Spinal cord (tissue), 10 donors: ENCODE measurements around the gene ZIK1. TPM values are rescaled to one million over a fixed set of nuclear protein-coding genes. Genes with fewer than 3 reads are reported as not detected.

ENCODE experiments used
- DNase-seq, 6 donors: peaks; one replicate each; pipeline versions ENCODE4 v3.0.0 to v3.0.0-alpha.2; 2013 to 2015; ENCODE audit warnings: low spot score in 6 of 6, low read depth in 4 of 6
- H3K27ac ChIP-seq: one replicate; pipeline ENCODE4 v1.5.1; 2013; ENCODE audit warnings: low read depth, low read length, control low read depth
- H3K27me3 ChIP-seq: one replicate; pipeline ENCODE4 v1.6.1; 2013; ENCODE audit warnings: low read length; ENCODE audit not compliant: control insufficient read depth, insufficient read depth
- H3K36me3 ChIP-seq: one replicate; pipeline ENCODE4 v1.6.1; 2013; ENCODE audit warnings: low read length; ENCODE audit not compliant: control insufficient read depth, insufficient read depth
- H3K4me1 ChIP-seq: one replicate; pipeline ENCODE4 v1.6.1; 2013; ENCODE audit warnings: low read length; ENCODE audit not compliant: control insufficient read depth, insufficient read depth
- H3K4me3 ChIP-seq: one replicate; pipeline ENCODE4 v1.5.1; 2013; ENCODE audit warnings: low read depth, low read length, control low read depth
- H3K9me3 ChIP-seq: one replicate; pipeline ENCODE4 v1.6.1; 2013; ENCODE audit warnings: low read length; ENCODE audit not compliant: control insufficient read depth, insufficient read depth
- WGBS: methylation state at CpG from one replicate; pipeline ENCODE4 v1.1.5; 2013; ENCODE audit warnings: missing lambda C conversion rate; ENCODE audit not compliant: insufficient coverage; 5-methylcytosine and 5-hydroxymethylcytosine counted together
- polyA plus RNA-seq, 2 donors: library from polyadenylated mRNA; unstranded; fragments of 120-200 nt; gene quantifications; one replicate each; pipeline ENCODE4 v1.2.1, GENCODE V29; 2013; ENCODE audit not compliant: insufficient read length in 2 of 2
- total RNA-seq, 2 donors: library from RNA; depleted of rRNA in 1 of 2; stranded (reverse); fragments of 120-200 nt in 1 of 2; fragments of >200 nt in 1 of 2; gene quantifications; one replicate each; pipeline versions ENCODE4 v1.2.3 to v1.2.4, GENCODE V29; 2013 to 2014
- donor health status: healthy.

The ZIK1 gene
- total and polyA plus RNA-seq, 4 donors = 11.6 to 19.2 (median 15.8) TPM

GRCh38 chr19:57637379-57637778, 53.4 kb downstream of the ZIK1 start:
- Histone ChIP-seq H3K27me3 (no peaks in the 10 kb centered on the region), H3K27ac (no peak overlapping the region), H3K4me3 (no peak overlapping the region), H3K9me3 (peaks cover 1% of the 10 kb centered on the region), H3K4me1 (peaks cover 12% of the 10 kb centered on the region), H3K36me3 (peaks cover 38% of the 10 kb centered on the region)
- no peak for DNase-seq
- WGBS = 100% methylated on average over 1 of the region's 4 CpGs

DNA sequence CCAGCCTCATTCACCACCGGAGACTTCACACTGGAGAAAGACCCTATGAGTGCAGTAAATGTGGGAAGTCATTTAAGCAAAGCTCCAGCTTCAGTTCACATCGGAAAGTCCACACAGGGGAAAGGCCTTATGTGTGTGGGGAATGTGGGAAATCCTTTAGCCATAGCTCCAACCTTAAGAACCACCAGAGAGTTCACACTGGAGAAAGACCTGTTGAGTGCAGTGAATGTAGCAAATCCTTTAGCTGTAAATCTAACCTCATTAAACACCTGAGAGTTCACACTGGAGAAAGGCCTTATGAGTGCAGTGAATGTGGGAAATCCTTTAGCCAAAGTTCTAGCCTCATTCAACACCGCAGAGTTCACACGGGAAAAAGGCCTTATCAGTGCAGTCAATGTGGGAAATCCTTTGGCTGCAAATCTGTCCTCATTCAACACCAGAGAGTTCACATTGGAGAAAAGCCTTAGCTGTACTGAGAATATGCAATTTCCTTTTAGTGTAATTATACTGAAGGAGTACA, 57.8 kb downstream of the ZIK1 start:
- no peaks in the 10 kb centered on the region for H3K4me1 ChIP-seq
- H3K9me3 ChIP-seq = no peaks in the 10 kb centered on the region
- no peak overlapping the region for H3K4me3 ChIP-seq
- peaks cover 40% of the 10 kb centered on the region for H3K36me3 ChIP-seq
- no peak for DNase-seq
- no peaks in the 10 kb centered on the region for H3K27me3 ChIP-seq
- H3K27ac ChIP-seq = no peak overlapping the region
- WGBS = no CpG with 5 or more reads among the region's 4 CpGs

DNA sequence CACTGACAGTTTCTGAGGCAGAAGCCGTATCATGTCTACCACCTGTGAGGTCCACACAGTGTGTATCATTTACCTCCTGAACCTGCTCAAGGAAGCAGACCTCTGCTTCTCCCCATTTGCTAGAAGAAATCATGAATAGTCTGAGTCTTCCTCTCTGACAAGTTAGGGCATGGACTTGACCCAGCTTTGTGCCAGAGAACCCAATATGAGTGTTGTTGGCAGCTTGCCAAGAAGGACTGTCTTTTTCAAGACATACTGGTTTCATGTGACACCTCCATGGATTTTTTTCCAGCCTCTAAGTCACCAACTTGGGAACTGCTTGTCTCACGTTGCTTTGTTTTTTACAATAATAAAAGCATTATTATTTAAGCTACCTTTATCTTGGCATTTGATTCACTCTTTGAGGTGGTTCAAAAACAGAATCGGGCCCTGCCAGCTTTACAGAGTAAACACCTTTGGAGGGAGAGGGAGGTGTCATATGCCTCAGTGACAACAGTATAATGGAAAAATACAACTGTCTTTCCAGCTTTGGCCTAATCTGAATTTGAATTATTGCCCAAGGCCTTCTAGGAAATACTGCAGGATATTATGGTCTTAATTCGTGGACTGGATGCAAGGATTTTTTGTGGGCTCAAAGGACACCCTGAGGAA, 58.6 kb downstream of the ZIK1 start:
- 86% methylated on average over 2 of the region's 4 CpGs for WGBS
- Histone ChIP-seq H3K4me1 (no peaks in the 10 kb centered on the region), H3K36me3 (peaks cover 37% of the 10 kb centered on the region), H3K27ac (no peak overlapping the region), H3K9me3 (no peaks in the 10 kb centered on the region), H3K27me3 (no peaks in the 10 kb centered on the region), H3K4me3 (no peak overlapping the region)
- peak in 1 of 6 donors; percentile 9 for DNase-seq

Other genes with a start within 250 kb of the ZIK1 start
- 10 to 100 TPM; 13.5 to 18.6 TPM for gene ZNF304, start 232.9 kb upstream of the ZIK1 start, total RNA-seq
- 10 to 100 TPM; 12.8 to 14.1 TPM for gene ZNF304, start 232.9 kb upstream of the ZIK1 start, polyA plus RNA-seq
- 10 to 100 TPM; 16.4 to 20.0 TPM for gene TRAPPC2B, start 220.6 kb upstream of the ZIK1 start, total RNA-seq
- 10 to 100 TPM; 13.7 to 14.7 TPM for gene TRAPPC2B, start 220.6 kb upstream of the ZIK1 start, polyA plus RNA-seq
- gene ZNF547, start 220.6 kb upstream of the ZIK1 start, total RNA-seq = 1 to 10 TPM; 5.6 to 8.0 TPM
- 1 to 10 TPM; 8.0 to 9.3 TPM for gene ZNF547, start 220.6 kb upstream of the ZIK1 start, polyA plus RNA-seq
- 10 to 100 TPM; 33.6 to 34.2 TPM for gene ZNF548, start 194.3 kb upstream of the ZIK1 start, total RNA-seq
- 10 to 100 TPM; 21.1 to 24.4 TPM for gene ZNF548, start 194.3 kb upstream of the ZIK1 start, polyA plus RNA-seq
- 10 to 100 TPM; 20.9 to 24.7 TPM for gene ZNF17, start 173.0 kb upstream of the ZIK1 start, total RNA-seq
- 10 to 100 TPM in 1 of 2 donors, 1 to 10 TPM in 1; 9.1 to 15.2 TPM for gene ZNF17, start 173.0 kb upstream of the ZIK1 start, polyA plus RNA-seq
- gene ZNF749, start 148.8 kb upstream of the ZIK1 start, total RNA-seq = 10 to 100 TPM; 14.7 to 18.7 TPM
- 10 to 100 TPM; 12.4 to 13.6 TPM for gene ZNF749, start 148.8 kb upstream of the ZIK1 start, polyA plus RNA-seq
- gene VN1R1, start 127.0 kb upstream of the ZIK1 start, total RNA-seq = 1 to 10 TPM; 3.5 TPM
- gene VN1R1, start 127.0 kb upstream of the ZIK1 start, polyA plus RNA-seq = 1 to 10 TPM; 6.2 to 9.5 TPM
- gene ZNF772, start 106.6 kb upstream of the ZIK1 start, total RNA-seq = 10 to 100 TPM; 40.4 to 46.7 TPM
- gene ZNF772, start 106.6 kb upstream of the ZIK1 start, polyA plus RNA-seq = 10 to 100 TPM; 19.6 to 22.5 TPM
- gene ZNF419, start 96.4 kb upstream of the ZIK1 start, total RNA-seq = 10 to 100 TPM; 15.6 to 23.3 TPM
- gene ZNF419, start 96.4 kb upstream of the ZIK1 start, polyA plus RNA-seq = 10 to 100 TPM; 17.3 to 23.2 TPM
- 10 to 100 TPM; 19.8 to 21.2 TPM for gene ZNF773, start 84.2 kb upstream of the ZIK1 start, total RNA-seq
- gene ZNF773, start 84.2 kb upstream of the ZIK1 start, polyA plus RNA-seq = 10 to 100 TPM; 14.6 to 16.0 TPM
- 10 to 100 TPM; 13.9 to 14.5 TPM for gene ZNF549, start 56.8 kb upstream of the ZIK1 start, total RNA-seq
- gene ZNF549, start 56.8 kb upstream of the ZIK1 start, polyA plus RNA-seq = 10 to 100 TPM; 12.6 to 17.2 TPM
- 10 to 100 TPM; 11.1 to 16.8 TPM for gene ZNF550, start 24.3 kb upstream of the ZIK1 start, total RNA-seq
- 10 to 100 TPM; 10.8 to 15.7 TPM for gene ZNF550, start 24.3 kb upstream of the ZIK1 start, polyA plus RNA-seq
- gene ZNF416, start 5.2 kb upstream of the ZIK1 start, total RNA-seq = 10 to 100 TPM in 1 of 2 donors, 1 to 10 TPM in 1; 7.3 to 10.9 TPM
- gene ZNF416, start 5.2 kb upstream of the ZIK1 start, polyA plus RNA-seq = 1 to 10 TPM; 6.2 to 7.5 TPM
- 1 to 10 TPM; 5.2 to 7.9 TPM for gene ZNF530, start 15.7 kb downstream of the ZIK1 start, total RNA-seq
- 1 to 10 TPM; 5.7 to 7.1 TPM for gene ZNF530, start 15.7 kb downstream of the ZIK1 start, polyA plus RNA-seq
- gene ZNF134, start 30.1 kb downstream of the ZIK1 start, total RNA-seq = 10 to 100 TPM; 25.2 to 33.2 TPM
- 10 to 100 TPM; 20.1 to 23.8 TPM for gene ZNF134, start 30.1 kb downstream of the ZIK1 start, polyA plus RNA-seq
- 10 to 100 TPM; 24.4 to 32.2 TPM for gene ZNF211, start 49.0 kb downstream of the ZIK1 start, total RNA-seq
- 10 to 100 TPM; 36.7 to 39.9 TPM for gene ZNF211, start 49.0 kb downstream of the ZIK1 start, polyA plus RNA-seq
- gene ZSCAN4, start 84.8 kb downstream of the ZIK1 start, total RNA-seq = not detected
- gene ZSCAN4, start 84.8 kb downstream of the ZIK1 start, polyA plus RNA-seq = under 1 TPM in 1 of 2 donors, not detected in 1; 0.17 TPM
- 10 to 100 TPM; 12.8 to 13.1 TPM for gene ZNF551, start 97.8 kb downstream of the ZIK1 start, total RNA-seq
- gene ZNF551, start 97.8 kb downstream of the ZIK1 start, polyA plus RNA-seq = 10 to 100 TPM; 11.4 to 14.3 TPM
- 10 to 100 TPM; 18.9 to 24.7 TPM for gene ZNF154, start 125.1 kb downstream of the ZIK1 start, total RNA-seq
- gene ZNF154, start 125.1 kb downstream of the ZIK1 start, polyA plus RNA-seq = 10 to 100 TPM; 24.2 to 32.4 TPM
- gene ZNF671, start 143.5 kb downstream of the ZIK1 start, total RNA-seq = 10 to 100 TPM; 17.8 to 27.8 TPM
- gene ZNF671, start 143.5 kb downstream of the ZIK1 start, polyA plus RNA-seq = 10 to 100 TPM; 21.2 to 23.4 TPM
- 10 to 100 TPM; 34.2 to 40.1 TPM for gene ZNF776, start 162.7 kb downstream of the ZIK1 start, total RNA-seq
- 10 to 100 TPM; 22.1 to 25.9 TPM for gene ZNF776, start 162.7 kb downstream of the ZIK1 start, polyA plus RNA-seq
- gene ZNF586, start 185.5 kb downstream of the ZIK1 start, total RNA-seq = 10 to 100 TPM; 35.1 to 35.4 TPM
- gene ZNF586, start 185.5 kb downstream of the ZIK1 start, polyA plus RNA-seq = 10 to 100 TPM; 12.4 to 19.4 TPM
- 10 to 100 TPM in 1 of 2 donors, 1 to 10 TPM in 1; 5.6 to 10.1 TPM for gene ZNF552, start 230.8 kb downstream of the ZIK1 start, total RNA-seq
- 10 to 100 TPM in 1 of 2 donors, 1 to 10 TPM in 1; 3.4 to 11.6 TPM for gene ZNF552, start 230.8 kb downstream of the ZIK1 start, polyA plus RNA-seq
- gene ZNF587B, start 246.2 kb downstream of the ZIK1 start, total RNA-seq = 10 to 100 TPM; 15.5 to 17.9 TPM
- 1 to 10 TPM; 4.8 to 7.9 TPM for gene ZNF587B, start 246.2 kb downstream of the ZIK1 start, polyA plus RNA-seq